GM21786 (cell line): Measurements from ENCODE around the gene PCDHGA12.

Source experiments
- ATAC-seq: cut with Tn5 transposase; IDR thresholded peaks from one replicate; pipeline ENCODE4 v1.9.1; 2021; ENCODE audit not compliant: unreplicated experiment

PCDHGA12 gene

DNA sequence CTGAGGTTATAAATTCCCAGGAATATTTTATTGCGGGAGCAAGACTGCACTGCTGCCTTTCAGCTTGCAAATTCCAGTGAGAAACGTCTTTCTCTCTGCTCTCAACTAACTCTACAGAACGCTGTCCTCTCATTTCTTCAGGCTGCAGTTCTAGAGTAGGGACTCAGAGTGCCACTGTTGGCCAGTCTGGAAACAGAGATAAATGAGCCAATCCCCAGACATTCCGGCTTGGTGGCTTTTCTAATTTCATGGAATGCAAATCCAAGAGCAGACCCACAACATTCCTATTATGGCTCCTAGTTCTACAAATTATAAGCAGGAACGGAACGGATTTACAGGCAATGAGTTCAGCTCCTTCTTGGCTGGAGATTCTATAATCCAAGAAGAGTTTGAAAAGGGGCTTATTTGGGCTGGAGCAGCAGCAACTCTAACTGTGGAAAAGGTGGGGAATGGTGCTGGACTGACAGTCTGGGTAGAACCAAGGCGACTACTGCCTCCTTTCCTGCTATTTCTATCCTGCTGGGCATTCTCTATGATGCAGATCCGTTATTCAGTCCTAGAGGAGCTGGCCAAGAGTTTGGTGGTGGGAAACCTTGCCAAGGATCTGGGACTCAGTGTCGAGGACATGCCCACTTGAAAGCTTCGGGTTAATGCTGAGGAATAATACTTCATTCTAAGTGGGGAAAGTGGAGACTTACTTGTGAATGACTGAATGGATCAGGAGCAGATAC, 9.3 kb downstream of the PCDHGA12 start:
- ATAC-seq, result no peak

DNA sequence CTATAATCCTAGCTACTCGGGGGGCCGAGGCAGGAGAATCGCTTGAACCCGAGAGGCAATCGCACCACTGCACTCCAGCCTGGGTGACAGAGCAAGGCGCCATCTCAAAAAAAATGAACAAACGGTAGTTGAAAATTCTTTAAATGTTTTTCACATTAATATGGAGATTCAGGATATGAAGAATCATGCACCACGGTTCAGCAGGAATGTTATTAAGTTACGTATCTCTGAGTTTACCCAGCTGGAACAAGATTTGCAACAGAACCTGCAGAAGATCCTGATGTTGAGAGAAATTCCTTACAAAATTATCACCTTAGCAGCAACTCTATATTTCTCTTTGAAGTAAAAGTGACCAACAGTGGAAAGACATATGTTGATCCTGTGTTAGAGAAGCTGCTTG, 10.0 kb downstream of the PCDHGA12 start:
- no peak for ATAC-seq

DNA sequence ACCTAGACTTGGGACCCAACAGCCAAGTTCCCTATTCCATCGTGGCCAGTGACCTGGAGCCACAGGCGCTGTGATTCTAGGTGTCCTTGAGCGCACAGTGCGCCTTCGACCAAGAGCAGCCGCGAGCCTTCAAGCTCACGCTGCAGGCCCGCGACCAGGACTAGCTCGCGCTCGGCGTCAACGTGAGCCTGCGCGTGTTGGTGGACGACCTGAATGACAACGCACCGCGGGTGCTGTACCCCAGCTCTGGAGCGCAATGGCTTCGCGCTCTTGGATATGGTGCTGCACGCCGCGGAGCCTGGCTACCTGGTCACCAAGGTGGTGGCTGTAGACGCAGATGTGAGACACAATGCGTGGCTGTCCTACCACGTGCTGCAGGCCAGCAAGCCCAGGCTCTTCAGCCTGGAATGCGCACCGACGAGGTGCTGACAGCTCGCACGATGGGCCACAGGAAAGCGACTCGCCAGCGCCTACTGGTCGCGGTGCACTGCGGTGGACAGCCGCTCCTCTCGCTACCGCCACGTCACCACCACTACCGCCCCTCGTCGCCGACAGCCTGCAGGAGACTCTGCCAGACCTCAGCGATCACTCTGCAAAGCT, 11.4 kb downstream of the PCDHGA12 start:
- no peak for ATAC-seq

DNA sequence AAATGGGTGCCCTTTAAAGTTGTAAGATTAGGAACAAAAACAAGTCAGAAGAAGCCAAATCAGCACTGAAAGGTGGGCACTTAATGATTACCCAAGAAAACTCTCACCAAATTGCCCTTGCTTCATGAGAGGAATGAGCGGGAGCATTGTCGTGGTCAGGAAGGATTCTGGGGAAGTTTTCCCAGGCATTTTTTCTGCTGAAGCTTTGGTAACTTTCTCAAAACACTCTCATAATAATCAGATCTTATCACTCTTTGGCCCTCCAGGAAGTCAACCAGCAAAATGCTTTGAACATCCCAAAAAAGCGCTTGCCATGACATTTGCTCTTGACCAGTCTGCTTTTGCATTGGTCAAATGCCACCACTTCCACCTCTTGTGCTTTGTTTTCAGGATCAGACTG, 35.0 kb downstream of the PCDHGA12 start:
- no peak for ATAC-seq

DNA sequence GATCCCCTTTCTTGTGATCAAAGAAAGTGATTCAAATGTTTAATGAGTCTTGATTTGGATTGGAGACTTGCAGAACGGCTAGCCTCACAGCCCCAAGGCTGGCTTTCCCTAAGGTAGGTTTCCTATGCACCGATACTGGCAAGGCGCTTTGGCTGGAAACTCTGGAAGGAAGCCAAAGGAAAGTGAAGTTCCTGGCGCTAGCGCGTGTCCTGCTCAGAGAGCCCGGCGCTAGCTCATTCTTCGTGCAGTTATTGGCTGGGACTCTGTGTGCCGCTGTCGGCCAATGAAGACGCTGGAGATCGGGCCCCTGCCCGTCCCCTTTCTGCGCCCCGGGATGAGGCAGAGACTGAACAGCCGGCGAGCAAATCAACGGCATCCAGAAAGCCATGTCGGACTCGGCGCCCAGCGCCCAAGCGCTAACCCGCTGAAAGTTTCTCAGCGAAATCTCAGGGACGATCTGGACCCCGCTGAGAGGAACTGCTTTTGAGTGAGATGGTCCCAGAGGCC, 45.4 kb downstream of the PCDHGA12 start, which contains the start of gene PCDHGC3:
TSS of gene PCDHGC3 (plus strand) at position 342 of the 507 bp plus-strand sequence. CDS start at position 493, 151 bp downstream.
- peak; percentile 99 for ATAC-seq

DNA sequence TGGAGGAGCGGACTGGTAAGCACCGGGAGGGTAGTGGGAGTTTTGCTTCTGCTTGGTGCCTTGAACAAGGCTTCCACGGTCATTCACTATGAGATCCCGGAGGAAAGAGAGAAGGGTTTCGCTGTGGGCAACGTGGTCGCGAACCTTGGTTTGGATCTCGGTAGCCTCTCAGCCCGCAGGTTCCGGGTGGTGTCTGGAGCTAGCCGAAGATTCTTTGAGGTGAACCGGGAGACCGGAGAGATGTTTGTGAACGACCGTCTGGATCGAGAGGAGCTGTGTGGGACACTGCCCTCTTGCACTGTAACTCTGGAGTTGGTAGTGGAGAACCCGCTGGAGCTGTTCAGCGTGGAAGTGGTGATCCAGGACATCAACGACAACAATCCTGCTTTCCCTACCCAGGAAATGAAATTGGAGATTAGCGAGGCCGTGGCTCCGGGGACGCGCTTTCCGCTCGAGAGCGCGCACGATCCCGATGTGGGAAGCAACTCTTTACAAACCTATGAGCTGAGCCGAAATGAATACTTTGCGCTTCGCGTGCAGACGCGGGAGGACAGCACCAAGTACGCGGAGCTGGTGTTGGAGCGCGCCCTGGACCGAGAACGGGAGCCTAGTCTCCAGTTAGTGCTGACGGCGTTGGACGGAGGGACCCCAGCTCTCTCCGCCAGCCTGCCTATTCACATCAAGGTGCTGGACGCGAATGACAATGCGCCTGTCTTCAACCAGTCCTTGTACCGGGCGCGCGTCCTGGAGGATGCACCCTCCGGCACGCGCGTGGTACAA, 46.0 kb downstream of the PCDHGA12 start:
- ATAC-seq, result peak; percentile 20

DNA sequence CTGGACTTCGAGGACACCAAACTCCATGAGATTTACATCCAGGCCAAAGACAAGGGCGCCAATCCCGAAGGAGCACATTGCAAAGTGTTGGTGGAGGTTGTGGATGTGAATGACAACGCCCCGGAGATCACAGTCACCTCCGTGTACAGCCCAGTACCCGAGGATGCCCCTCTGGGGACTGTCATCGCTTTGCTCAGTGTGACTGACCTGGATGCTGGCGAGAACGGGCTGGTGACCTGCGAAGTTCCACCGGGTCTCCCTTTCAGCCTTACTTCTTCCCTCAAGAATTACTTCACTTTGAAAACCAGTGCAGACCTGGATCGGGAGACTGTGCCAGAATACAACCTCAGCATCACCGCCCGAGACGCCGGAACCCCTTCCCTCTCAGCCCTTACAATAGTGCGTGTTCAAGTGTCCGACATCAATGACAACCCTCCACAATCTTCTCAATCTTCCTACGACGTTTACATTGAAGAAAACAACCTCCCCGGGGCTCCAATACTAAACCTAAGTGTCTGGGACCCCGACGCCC, 46.8 kb downstream of the PCDHGA12 start:
- ATAC-seq, result no peak

DNA sequence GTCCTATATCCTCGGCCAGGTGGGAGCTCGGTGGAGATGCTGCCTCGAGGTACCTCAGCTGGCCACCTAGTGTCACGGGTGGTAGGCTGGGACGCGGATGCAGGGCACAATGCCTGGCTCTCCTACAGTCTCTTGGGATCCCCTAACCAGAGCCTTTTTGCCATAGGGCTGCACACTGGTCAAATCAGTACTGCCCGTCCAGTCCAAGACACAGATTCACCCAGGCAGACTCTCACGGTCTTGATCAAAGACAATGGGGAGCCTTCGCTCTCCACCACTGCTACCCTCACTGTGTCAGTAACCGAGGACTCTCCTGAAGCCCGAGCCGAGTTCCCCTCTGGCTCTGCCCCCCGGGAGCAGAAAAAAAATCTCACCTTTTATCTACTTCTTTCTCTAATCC, 47.5 kb downstream of the PCDHGA12 start:
- ATAC-seq, result no peak

DNA sequence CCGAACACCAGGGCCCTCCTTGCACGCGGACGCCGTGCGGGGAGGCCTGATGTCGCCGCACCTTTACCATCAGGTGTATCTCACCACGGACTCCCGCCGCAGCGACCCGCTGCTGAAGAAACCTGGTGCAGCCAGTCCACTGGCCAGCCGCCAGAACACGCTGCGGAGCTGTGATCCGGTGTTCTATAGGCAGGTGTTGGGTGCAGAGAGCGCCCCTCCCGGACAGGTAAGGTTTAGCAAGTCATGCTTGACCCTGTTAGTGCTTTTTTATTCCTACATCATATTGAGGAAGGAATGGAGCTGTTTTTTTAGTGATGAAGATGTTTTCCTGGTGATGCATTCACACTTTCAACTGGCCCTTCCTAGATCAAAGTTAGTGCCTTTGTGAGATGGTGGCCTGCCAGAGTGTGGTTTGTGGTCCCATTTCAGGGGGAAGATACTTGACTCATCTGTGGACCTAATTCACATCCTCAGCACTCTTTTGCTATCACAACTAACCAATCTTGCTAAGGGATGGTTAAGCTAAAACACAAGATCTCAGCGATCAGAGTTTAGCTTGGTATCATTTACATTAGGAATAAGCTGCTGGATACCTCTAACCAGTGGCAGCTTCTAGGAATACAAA, 48.1 kb downstream of the PCDHGA12 start:
- no peak for ATAC-seq

DNA sequence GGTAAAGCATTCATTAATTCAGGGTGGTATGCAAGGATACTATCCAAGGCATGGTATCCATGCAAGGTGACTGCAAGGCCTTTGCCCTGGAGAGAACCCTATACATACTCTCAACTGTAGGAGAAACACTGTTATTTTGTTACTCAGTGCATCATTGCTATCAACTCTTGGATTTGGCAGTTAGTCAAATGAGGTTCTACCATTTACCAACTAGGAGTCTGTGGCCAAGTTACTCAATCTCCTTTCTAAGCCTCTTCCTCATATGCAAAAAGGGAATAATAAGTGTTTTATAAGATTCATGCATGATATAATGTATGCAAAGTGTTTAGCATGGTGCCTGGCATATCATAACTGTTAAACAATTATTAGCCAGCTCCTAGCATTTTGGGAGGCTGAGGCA, 49.5 kb downstream of the PCDHGA12 start:
- ATAC-seq, result no peak
